GM12892 (cell line): ENCODE measurements around the gene WNT1.
A peak's percentile ranks its signal among the peaks of the same experiment; 100 is the strongest.

ENCODE experiments used
- DNase-seq: peaks from one replicate; pipeline ENCODE4 v3.0.0; 2011; ENCODE audit not compliant: insufficient read length
- FAIRE-seq: peaks from 2 replicates; lab custom pipeline; 2011; peaks lifted over from hg19 to GRCh38; lab: Jason Lieb, UNC
- POLR2A ChIP-seq: IDR thresholded peaks from 2 replicates; pipeline ENCODE4 v1.6.1; 2011; ENCODE audit warnings: low read depth, low read length, control low read depth
- POLR2AphosphoS5 ChIP-seq: IDR thresholded peaks from 2 replicates; pipeline ENCODE4 v1.6.1; 2011; ENCODE audit warnings: low read depth, low read length, control low read depth
- TAF1 ChIP-seq: IDR thresholded peaks from 2 replicates; pipeline ENCODE4 v1.6.1; 2011; ENCODE audit warnings: low read depth, mild to moderate bottlenecking, control low read depth, low read length, borderline replicate concordance

Gene WNT1

DNA sequence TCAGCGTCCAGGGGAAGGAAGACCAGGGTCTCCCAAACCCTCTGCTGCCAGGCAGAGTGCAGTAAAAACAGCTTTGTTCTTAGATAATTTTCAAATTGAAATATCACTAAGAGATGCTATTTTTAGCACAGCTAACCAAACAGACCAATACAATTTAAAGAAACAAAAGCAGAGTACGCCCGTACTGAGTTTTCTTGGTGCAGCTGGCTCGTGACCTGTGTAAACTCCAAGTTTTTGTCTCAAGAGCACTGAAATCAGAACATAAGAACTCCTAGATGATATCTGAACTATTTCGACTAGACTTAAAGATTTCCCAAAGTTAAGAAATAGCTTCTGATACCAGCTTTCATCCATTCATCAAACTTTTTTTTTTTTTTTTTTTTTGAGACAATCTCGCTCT lies 31.2 kb upstream of the WNT1 start:
- FAIRE-seq (no peak), DNase-seq (no peak)
- TF ChIP-seq TAF1 (no peak), POLR2AphosphoS5 (no peak), POLR2A (no peak)

DNA sequence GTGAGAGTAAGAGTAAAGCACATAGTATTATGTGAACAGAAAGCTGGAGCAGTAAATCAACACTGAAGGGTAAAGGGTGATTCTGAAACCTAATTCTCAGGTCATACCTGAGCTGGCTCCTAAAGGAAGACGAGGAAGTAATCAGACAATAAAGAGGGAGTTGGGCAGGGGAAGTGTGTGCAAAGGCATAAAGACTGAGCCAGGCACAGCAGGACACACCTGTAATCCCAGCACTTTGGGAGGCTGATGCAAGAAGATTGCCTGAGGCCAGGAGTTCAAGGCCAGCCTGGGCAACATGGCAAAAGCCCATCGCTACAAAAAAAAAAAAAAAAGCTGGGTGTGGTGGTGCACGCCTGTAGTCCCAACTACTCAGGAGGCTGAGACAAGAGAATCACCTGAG lies 30.4 kb upstream of the WNT1 start:
- TF ChIP-seq TAF1 (no peak), POLR2A (no peak), POLR2AphosphoS5 (no peak)
- FAIRE-seq = no peak

DNA sequence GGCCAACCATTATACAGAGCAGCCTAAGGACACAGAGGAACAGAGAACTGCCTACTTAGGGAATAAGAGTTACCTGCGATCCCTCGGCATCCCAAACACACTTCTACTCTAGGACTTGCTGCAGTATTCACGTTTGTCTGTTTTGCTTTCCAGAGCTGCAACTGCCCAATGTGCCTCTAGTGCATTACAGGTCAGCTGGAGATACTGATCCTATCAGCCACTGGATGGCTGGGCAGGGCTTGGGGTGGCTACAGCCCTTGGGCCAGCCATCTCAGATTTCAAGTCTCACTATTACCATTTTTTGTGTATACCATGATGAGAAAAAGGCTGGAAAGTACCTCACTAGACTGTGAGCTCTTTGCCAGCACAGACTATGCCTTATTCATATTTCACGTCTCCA lies 25.4 kb upstream of the WNT1 start:
- no peak for TF ChIP-seq POLR2A
- TF ChIP-seq TAF1 = no peak
- TF ChIP-seq POLR2AphosphoS5 = no peak
- DNase-seq (no peak), FAIRE-seq (no peak)

More for the DNA sequence above, 30.4 kb upstream of the WNT1 start:
- DNase-seq = no peak

DNA sequence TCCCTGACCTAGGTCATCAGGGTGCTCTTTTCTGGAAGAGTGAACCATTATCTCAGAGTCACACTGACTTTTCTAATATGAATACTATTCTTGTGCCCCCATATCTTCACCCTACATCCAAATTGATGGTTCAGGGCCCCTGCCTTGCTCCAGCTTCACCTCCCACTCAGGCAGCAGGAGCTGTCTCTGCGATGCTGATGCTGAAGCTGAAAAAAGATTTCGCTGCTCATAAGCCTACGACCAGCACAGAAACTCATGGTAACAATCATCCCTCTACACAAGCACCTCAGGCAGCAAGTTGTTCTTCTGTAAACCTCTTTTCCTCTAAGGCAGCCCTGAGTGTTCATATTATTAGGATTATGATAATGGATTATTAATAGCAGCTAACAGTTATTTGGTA lies 24.1 kb upstream of the WNT1 start:
- no peak for FAIRE-seq
- no peak for DNase-seq
- TF ChIP-seq TAF1 (no peak), POLR2A (no peak), POLR2AphosphoS5 (no peak)

DNA sequence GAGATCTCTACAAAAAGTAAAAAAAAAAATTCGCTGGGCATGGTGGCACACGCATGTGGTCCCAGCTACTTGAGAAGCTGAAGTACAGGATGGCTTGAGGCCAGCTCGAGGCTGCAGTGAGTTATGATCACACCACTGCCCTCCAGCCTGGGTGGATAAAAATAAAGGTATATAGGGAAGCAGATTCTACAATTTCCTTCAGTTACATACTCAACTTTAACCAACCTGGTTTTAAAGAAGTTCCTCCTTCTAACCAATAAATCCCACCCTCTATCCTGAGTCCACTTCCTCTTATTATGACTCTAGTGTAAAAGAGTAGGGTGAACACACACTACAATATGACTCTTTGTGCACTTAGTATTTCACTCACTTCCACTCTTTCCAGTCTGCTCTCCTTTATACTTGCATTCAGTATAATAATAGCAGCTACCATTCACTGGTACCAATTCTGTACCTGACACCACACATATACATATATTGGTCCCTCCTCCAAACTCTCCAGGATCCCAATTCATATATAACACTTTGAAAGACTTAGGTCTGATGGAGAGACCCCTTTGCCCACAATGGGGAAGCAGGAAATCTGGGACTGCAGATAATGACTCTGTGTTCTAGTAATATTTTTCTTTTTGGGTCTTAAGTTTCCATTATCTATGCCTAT lies 23.2 kb upstream of the WNT1 start:
- FAIRE-seq (no peak), DNase-seq (no peak)
- no peak for TF ChIP-seq POLR2A
- TF ChIP-seq TAF1 = no peak
- TF ChIP-seq POLR2AphosphoS5 = no peak

DNA sequence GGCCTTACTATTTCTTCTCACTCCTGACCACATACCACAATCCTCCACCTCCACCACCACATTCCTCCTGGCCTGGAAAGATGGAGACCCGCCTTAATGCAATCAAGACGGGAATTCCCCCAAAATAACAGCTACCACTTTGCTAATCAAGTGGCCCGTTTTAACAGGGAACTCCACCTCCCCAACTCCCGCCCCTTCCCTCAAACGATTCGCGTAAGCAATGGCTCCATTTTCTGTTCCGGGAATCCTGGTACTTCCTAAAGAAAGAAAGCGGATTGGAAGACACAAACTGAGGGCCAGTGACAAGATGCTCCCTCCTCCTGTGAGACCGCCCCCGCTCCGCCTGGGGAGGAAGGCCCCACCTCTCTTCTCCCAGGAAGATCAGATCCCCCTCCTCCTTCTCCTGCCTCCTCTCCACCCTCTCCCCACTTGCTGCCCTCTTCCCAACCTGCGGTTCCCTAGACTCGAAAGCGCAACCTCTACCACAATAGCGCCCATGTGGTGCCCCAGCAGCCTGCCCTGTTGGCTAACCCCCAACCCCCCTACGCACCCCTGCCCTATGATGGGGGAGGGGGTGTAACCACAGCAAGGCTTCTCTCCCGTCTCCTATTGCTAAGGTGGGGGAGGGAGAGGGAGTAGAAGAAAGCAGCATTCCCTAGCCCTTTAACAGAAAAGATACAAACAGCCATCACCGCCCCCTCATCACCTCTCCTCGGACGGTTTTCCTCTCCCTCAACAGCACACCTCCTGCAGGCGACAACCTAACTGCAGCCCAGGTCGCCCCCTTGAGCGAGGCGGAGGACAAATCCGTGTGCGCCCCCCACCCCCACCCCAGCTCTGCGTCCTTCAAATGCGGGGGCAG lies 21.6 kb upstream of the WNT1 start:
- no peak for TF ChIP-seq POLR2A
- TF ChIP-seq POLR2AphosphoS5 = no peak
- TF ChIP-seq TAF1 = no peak
- DNase-seq (no peak), FAIRE-seq (no peak)

DNA sequence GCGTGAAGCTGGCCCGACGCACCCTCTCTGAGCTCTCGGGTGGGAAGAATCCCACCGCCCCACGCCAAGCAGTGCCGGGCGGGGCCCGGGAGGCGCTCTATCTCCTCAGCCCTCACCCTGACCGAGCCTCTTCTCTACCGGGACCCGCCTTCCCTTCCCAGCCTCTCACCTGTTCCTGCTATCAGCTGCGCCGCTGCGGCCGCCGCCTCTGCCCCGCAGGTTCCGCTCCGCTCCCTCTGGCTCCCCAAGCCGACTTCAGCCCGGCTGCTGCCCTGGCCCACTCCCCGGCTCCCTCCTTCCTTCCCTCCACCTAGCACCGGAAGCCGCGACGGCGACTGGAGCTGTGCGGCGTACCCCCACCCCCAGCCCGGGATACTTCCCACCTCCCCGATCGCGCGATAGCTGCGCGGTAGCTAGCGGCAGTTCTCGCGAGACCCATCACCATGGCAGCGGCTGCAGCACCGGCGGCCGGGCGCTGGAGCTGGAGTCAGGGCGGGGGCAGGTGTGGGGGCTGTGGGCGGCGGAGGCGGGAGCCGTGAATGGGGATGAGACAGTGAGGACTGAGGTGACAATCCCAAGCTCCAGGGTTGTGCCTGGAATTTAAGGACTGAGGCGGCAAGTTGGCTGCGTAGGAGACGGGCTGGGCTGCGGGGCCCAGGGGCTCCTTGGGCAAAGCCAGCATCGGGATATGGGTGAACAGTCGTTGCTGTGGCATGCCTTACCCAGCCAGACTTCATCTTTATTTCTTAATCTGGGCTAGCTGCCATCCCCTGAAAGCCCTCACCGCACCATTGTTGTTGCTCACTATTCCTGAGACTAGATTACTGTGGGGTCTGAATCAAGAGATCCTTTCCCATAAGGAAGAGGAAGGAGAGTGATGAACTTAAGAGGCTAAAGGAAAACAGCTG lies 20.7 kb upstream of the WNT1 start, which contains the start of gene ARF3:
Gene ARF3 (minus strand): TSS at position 347 of the 908 bp plus-strand sequence. CDS start 16,392 bp downstream, outside the sequence.
- FAIRE-seq = peak; percentile 93
- TF ChIP-seq POLR2AphosphoS5 (peak; percentile 50; the same call in 1 of the 2 replicates), POLR2A (peak; percentile 77; the same call in 1 of the 2 replicates), TAF1 (no peak)
- peak; percentile 97 for DNase-seq

DNA sequence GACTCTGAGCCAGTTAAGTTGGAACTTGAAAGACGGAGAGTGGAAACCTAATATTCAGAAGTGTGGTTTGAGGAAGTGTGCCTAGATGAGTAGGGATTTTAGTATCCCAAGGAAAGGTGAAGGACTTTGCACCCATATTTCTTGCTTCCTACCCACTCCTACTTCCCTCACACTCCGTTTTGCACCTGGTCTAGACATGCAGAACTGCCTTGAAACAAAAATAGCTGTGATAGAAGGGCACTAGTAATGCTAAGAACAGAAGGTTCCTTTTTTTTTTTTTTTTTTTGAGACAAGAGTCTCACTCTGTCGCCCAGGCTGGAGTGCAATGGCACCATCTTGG lies 20.1 kb upstream of the WNT1 start:
- DNase-seq (no peak), FAIRE-seq (no peak)
- TF ChIP-seq POLR2A (no peak), TAF1 (no peak), POLR2AphosphoS5 (no peak)

DNA sequence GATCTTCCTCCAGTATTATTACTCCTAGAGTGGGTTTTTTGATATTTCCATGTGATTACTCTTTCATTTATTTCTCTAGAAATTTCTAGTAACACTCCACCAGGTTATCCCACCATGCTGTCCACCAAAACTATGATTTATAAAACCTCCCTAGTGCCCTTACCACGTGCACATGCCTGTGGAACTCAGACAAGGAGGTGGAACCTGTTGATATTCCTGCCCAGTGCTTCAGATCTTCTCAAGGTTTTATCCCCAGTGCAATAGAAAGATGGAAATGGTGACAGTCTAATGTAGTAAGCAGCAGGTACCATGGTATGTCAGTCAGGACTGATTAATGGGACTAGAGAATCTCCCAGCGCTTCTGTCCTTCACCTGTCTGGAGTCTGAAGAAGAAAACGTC lies 17.3 kb upstream of the WNT1 start:
- FAIRE-seq (no peak), DNase-seq (no peak)
- no peak for TF ChIP-seq POLR2A
- no peak for TF ChIP-seq POLR2AphosphoS5
- no peak for TF ChIP-seq TAF1

DNA sequence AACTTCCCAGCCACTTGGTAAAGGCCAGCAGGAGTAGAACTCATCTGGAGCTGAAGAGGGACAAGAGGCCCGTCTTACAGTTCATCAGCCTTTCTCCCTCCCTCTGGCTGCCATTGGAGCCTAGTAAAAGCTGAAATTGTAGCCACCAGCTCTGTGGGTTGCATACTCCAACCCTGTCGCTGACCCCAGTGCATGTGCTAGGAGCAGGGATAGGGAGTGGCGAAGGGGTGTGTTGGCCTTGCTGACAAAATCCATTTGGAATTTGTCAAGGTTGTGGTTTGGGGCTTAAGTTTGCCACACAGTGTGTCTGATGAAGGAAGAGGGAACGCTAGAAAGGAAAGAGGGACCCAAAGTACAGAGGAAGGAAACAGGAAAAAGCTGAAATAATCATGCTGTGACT lies 16.8 kb upstream of the WNT1 start:
- no peak for FAIRE-seq
- no peak for DNase-seq
- TF ChIP-seq POLR2A = no peak
- TF ChIP-seq TAF1 = no peak
- TF ChIP-seq POLR2AphosphoS5 = no peak

DNA sequence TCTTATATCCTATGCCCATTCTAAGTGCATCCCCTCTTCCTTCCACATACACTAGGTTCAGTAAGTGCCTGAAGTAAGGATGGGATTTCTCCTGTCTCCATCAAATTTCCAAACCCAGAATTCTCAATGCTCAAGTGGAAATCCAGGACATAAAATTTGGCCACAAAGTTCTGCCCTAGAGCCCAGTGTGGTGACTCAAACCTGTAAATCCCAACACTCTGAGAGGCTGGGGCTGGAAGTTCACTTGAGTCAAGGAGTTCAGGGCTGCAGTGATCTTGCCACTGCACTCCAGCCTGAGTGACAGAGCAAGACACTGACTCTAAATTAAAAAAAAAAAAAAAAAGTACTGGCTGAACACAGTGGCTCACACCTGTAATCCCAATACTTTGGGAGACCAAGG lies 16.3 kb upstream of the WNT1 start:
- DNase-seq (no peak), FAIRE-seq (no peak)
- no peak for TF ChIP-seq TAF1
- no peak for TF ChIP-seq POLR2AphosphoS5
- TF ChIP-seq POLR2A = no peak
